Caki2 (cell line): Measurements from ENCODE around the gene STPG3. TPM values are rescaled to one million over a fixed set of nuclear protein-coding genes. Genes with fewer than 3 reads are reported as not detected.

Experiments used
- total RNA-seq: library from RNA; depleted of rRNA; stranded (reverse); fragments of >200 nt; shearing (Covaris generic); gene quantifications from 2 replicates; pipeline ENCODE4 v1.2.3, GENCODE V29; 2014; ENCODE audit warnings: low replicate concordance; rRNA removed

Gene STPG3
- total RNA-seq, 1 experiment from 2014 or later = not detected

Other genes starting within 250 kb of the STPG3 start
- gene ABCA2, start 223.0 kb upstream of the STPG3 start, total RNA-seq = 19.0 and 23.5 TPM in 2 replicates
- not detected in 2 replicates for gene FUT7, start 219.2 kb upstream of the STPG3 start, total RNA-seq
- 31.8 and 45.1 TPM in 2 replicates for gene NPDC1, start 205.1 kb upstream of the STPG3 start, total RNA-seq
- gene ENTPD2, start 197.2 kb upstream of the STPG3 start, total RNA-seq = not detected in 2 replicates
- 51.2 and 55.0 TPM in 2 replicates for gene SAPCD2, start 180.7 kb upstream of the STPG3 start, total RNA-seq
- gene UAP1L1, start 173.8 kb upstream of the STPG3 start, total RNA-seq = 2.1 and 2.3 TPM in 2 replicates
- 52.2 and 79.4 TPM in 2 replicates for gene MAN1B1, start 164.3 kb upstream of the STPG3 start, total RNA-seq
- 118 and 163 TPM in 2 replicates for gene DPP7, start 136.6 kb upstream of the STPG3 start, total RNA-seq
- gene GRIN1, start 112.1 kb upstream of the STPG3 start, total RNA-seq = not detected in 2 replicates
- gene LRRC26, start 81.2 kb upstream of the STPG3 start, total RNA-seq = 1.8 and 3.0 TPM in 2 replicates
- not detected in 2 replicates for gene TMEM210, start 79.2 kb upstream of the STPG3 start, total RNA-seq
- gene ANAPC2, start 62.7 kb upstream of the STPG3 start, total RNA-seq = 38.2 and 94.6 TPM in 2 replicates
- gene SSNA1, start 62.6 kb upstream of the STPG3 start, total RNA-seq = 163 and 166 TPM in 2 replicates
- 13.9 and 15.2 TPM in 2 replicates for gene TPRN, start 50.5 kb upstream of the STPG3 start, total RNA-seq
- 57.6 and 83.9 TPM in 2 replicates for gene TMEM203, start 45.6 kb upstream of the STPG3 start, total RNA-seq
- gene NDOR1, start 45.6 kb upstream of the STPG3 start, total RNA-seq = 8.1 and 8.3 TPM in 2 replicates
- not detected in 2 replicates for gene RNF208, start 29.0 kb upstream of the STPG3 start, total RNA-seq
- gene CYSRT1, start 26.1 kb upstream of the STPG3 start, total RNA-seq = 0.61 and 12.7 TPM in 2 replicates
- not detected in 2 replicates for gene RNF224, start 23.8 kb upstream of the STPG3 start, total RNA-seq
- gene SLC34A3, start 20.4 kb upstream of the STPG3 start, total RNA-seq = not detected in 2 replicates
- 909 and 1,000 TPM in 2 replicates for gene TUBB4B, start 10.0 kb upstream of the STPG3 start, total RNA-seq
- gene NELFB, start 4.0 kb downstream of the STPG3 start, total RNA-seq = 84.1 and 92.6 TPM in 2 replicates
- gene TOR4A, start 26.4 kb downstream of the STPG3 start, total RNA-seq = 35.1 and 51.9 TPM in 2 replicates
- 0.17 and 2.0 TPM in 2 replicates for gene NRARP, start 51.0 kb downstream of the STPG3 start, total RNA-seq
- 0.84 and 5.3 TPM in 2 replicates for gene EXD3, start 171.9 kb downstream of the STPG3 start, total RNA-seq
- 5.1 and 5.5 TPM in 2 replicates for gene NOXA1, start 172.1 kb downstream of the STPG3 start, total RNA-seq
- not detected in 2 replicates for gene ENTPD8, start 190.1 kb downstream of the STPG3 start, total RNA-seq
- 33.8 and 41.5 TPM in 2 replicates for gene NSMF, start 208.0 kb downstream of the STPG3 start, total RNA-seq